A549 (cell line): Measurements from ENCODE around the gene HIVEP1. TPM values are rescaled to one million over a fixed set of nuclear protein-coding genes. Genes with fewer than 3 reads are reported as not detected.

Source experiments
- ATAC-seq, 2 experiments: fragments of 200-7000 bp in 1 of 2; fragments of >200 bp in 1 of 2; cut with Nextera tagmentation in 1 of 2; cut with Tn5 transposase in 1 of 2; 3 replicates each; pipeline versions ENCODE4 v1.8.0 to v1.9.1; 2018 to 2020; ENCODE audit warnings: mild to moderate bottlenecking in 1 of 2, moderate library complexity in 1 of 2
- CTCF ChIA-PET: fragments of 300-600 bp; sonication (Branson Sonifier 250); formaldehyde crosslinking; extraction: SDS; loops from one replicate; lab custom pipeline; 2021; ENCODE audit warnings: antibody characterized with exemption, inconsistent platforms; lab: Yijun Ruan, JAX
- POLR2A ChIA-PET: fragments of 350-600 bp; formaldehyde crosslinking; extraction: SDS; loops from one replicate; lab custom pipeline; 2021; ENCODE audit warnings: antibody characterized with exemption, inconsistent platforms; lab: Yijun Ruan, JAX
- DNase-seq, 2 experiments: peaks; one replicate each; pipeline versions ENCODE4 v3.0.0 to v3.0.0-alpha.2; 2011 to 2016; ENCODE audit warnings: low read depth in 1 of 2, low spot score in 1 of 2
- FAIRE-seq: peaks from 2 replicates; lab custom pipeline; 2011; peaks lifted over from hg19 to GRCh38; lab: Jason Lieb, UNC
- H3K27ac ChIP-seq, 2 experiments: fragments of >200 bp; sonication (Bioruptor Twin); formaldehyde crosslinking; 3 replicates each; pipeline ENCODE4 v1.5.1; 2016 to 2017
- H3K4me1 ChIP-seq: fragments of >200 bp; sonication (Bioruptor Twin); formaldehyde crosslinking; 3 replicates; pipeline ENCODE4 v1.6.1; 2016
- H3K4me2 ChIP-seq: fragments of >200 bp; sonication (Bioruptor Twin); formaldehyde crosslinking; 3 replicates; pipeline ENCODE4 v1.6.1; 2016
- H3K4me3 ChIP-seq: fragments of >200 bp; sonication (Bioruptor Twin); formaldehyde crosslinking; 3 replicates; pipeline ENCODE4 v1.5.1; 2016
- H3K9me3 ChIP-seq: fragments of >200 bp; sonication (Bioruptor Twin); formaldehyde crosslinking; 3 replicates; pipeline ENCODE4 v1.6.1; 2016
- EHMT2 ChIP-seq: fragments of 200-600 bp; sonication (generic); IDR thresholded peaks from 2 replicates; pipeline ENCODE4 v1.6.1; 2016; ENCODE audit warnings: antibody characterized with exemption, low read depth, mild to moderate bottlenecking, moderate library complexity
- HOXA7 ChIP-seq: fragments of 250-450 bp; sonication (Bioruptor Pico); IDR thresholded peaks from 2 replicates; pipeline ENCODE4 v1.5.0; 2020; ENCODE audit warnings: mild to moderate bottlenecking, moderate library complexity
- HOXB13 ChIP-seq: fragments of 250-450 bp; sonication (Bioruptor Pico); IDR thresholded peaks from 2 replicates; pipeline ENCODE4 v1.5.0; 2020; ENCODE audit warnings: low read depth, mild to moderate bottlenecking, moderate library complexity
- HOXB5 ChIP-seq: fragments of 250-450 bp; sonication (Bioruptor Pico); IDR thresholded peaks from 2 replicates; pipeline ENCODE4 v1.5.0; 2020; ENCODE audit warnings: mild to moderate bottlenecking, moderate library complexity
- MAFK ChIP-seq: fragments of 450-650 bp; IDR thresholded peaks from 2 replicates; pipeline ENCODE4 v1.6.1; 2014; ENCODE audit not compliant: partially characterized antibody
- NR3C1 ChIP-seq: fragments of >200 bp; sonication (Bioruptor Twin); formaldehyde crosslinking; IDR thresholded peaks from 3 replicates; pipeline ENCODE4 v1.6.1; 2017
- PHF8 ChIP-seq: fragments of 200-600 bp; sonication (generic); IDR thresholded peaks from 2 replicates; pipeline ENCODE4 v1.6.1; 2016; ENCODE audit warnings: low read depth, mild to moderate bottlenecking, antibody characterized with exemption, moderate library complexity, borderline replicate concordance
- RARB ChIP-seq: fragments of 250-450 bp; sonication (Bioruptor Pico); IDR thresholded peaks from 2 replicates; pipeline ENCODE4 v1.8.0; 2021; ENCODE audit warnings: mild to moderate bottlenecking, moderate library complexity
- RCOR1 ChIP-seq: fragments of 150-350 bp; IDR thresholded peaks from 2 replicates; pipeline ENCODE4 v1.6.1; 2014; ENCODE audit warnings: antibody characterized with exemption, low read length, low read depth
- RNF2 ChIP-seq: fragments of 200-600 bp; sonication (generic); IDR thresholded peaks from 2 replicates; pipeline ENCODE4 v1.6.1; 2016; ENCODE audit warnings: low read depth, mild to moderate bottlenecking, antibody characterized with exemption, moderate library complexity, borderline replicate concordance
- SREBF2 ChIP-seq: fragments of 450-650 bp; IDR thresholded peaks from 2 replicates; pipeline ENCODE4 v1.6.1; 2014; ENCODE audit warnings: mild to moderate bottlenecking, moderate library complexity
- TFCP2L1 ChIP-seq: fragments of 250-450 bp; sonication (Bioruptor Pico); IDR thresholded peaks from 2 replicates; pipeline ENCODE4 v1.5.0; 2021; ENCODE audit warnings: mild to moderate bottlenecking
- TP53 ChIP-seq: fragments of 250-450 bp; sonication (Bioruptor Pico); IDR thresholded peaks from 2 replicates; pipeline ENCODE4 v1.5.0; 2021; ENCODE audit warnings: mild to moderate bottlenecking, moderate library complexity
- ZFP36 ChIP-seq: fragments of 450-650 bp; IDR thresholded peaks from 2 replicates; pipeline ENCODE4 v1.6.1; 2014; ENCODE audit warnings: borderline replicate concordance; ENCODE audit not compliant: partially characterized antibody
- WGBS: methylation state at CpG from one replicate; pipeline ENCODE4 v1.1.6; 2017; ENCODE audit errors: missing lambda C conversion rate; 5-methylcytosine and 5-hydroxymethylcytosine counted together
- polyA plus RNA-seq, 4 experiments: library from polyadenylated mRNA; depleted of rRNA in 3 of 4; stranded (reverse); fragments of >200 nt; fragmentation: RNase III in 1 of 4; extraction: RNeasy Plus Mini Kit Qiagen cat#74134 plus additional on column Dnase treatment in 1 of 4; gene quantifications; 2 replicates in 3 of 4; 3 replicates in 1 of 4; pipeline ENCODE4 v1.2.3, GENCODE V29; 2011 to 2017
- TF ChIP-seq, protein P1 (sequence below): IDR thresholded peaks from 2 replicates; pipeline ENCODE4 v1.6.1; 2012
- TF ChIP-seq, protein P2 (sequence below): fragments of 200-600 bp; sonication (generic); IDR thresholded peaks from 2 replicates; pipeline ENCODE4 v1.6.1; 2016; ENCODE audit warnings: antibody characterized with exemption, mild to moderate bottlenecking, moderate library complexity
- TF ChIP-seq, protein P3 (sequence below): fragments of >200 bp; sonication (Bioruptor Twin); formaldehyde crosslinking; IDR thresholded peaks from 3 replicates; pipeline ENCODE4 v1.5.1; 2016

The HIVEP1 gene
- polyA plus RNA-seq, 2 of the 4 experiments (the other 2 are of a cell fraction) = 5.8 to 10.5 TPM

DNA sequence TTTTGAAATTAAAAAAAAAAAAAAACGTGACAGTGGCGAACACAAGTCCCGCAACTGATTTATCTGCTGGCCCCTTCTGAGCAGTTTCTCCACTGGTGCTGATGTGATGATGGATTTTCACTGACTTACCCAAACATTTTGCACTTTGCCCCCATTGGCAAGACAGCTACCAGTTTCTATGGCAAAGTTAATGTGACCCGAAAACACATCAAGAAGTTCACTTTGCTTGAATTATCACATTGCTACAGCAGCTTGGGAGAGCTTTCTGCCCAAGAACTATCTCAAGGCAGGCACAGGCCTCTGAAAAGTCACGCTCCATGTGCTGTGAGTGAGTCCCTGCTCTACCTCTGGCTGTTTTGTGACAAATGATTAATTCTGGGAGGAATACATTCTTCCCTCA is 150.1 kb downstream of the HIVEP1 start:
- TF ChIP-seq, protein P1, sequence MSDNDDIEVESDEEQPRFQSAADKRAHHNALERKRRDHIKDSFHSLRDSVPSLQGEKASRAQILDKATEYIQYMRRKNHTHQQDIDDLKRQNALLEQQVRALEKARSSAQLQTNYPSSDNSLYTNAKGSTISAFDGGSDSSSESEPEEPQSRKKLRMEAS = no peak
- WGBS = over 99% methylated on average over 5 of the region's 5 CpGs
- DNase-seq (no peak), FAIRE-seq (no peak), ATAC-seq (no peak)
- Histone ChIP-seq H3K9me3 (no peaks in the 10 kb centered on the region), H3K4me1 (peaks cover 8% of the 10 kb centered on the region; the same call in 1 of the 3 replicates), H3K4me2 (no peak overlapping the region), H3K4me3 (no peak overlapping the region), H3K27ac (no peak overlapping the region)
- POLR2A ChIA-PET = no interaction called here
- CTCF ChIA-PET = interaction anchor here (1.2 kb wide), 2 partner anchors 10 to 127 kb away, joined by 3 to 4 read pairs; no protein-coding TSS in a partner anchor

DNA sequence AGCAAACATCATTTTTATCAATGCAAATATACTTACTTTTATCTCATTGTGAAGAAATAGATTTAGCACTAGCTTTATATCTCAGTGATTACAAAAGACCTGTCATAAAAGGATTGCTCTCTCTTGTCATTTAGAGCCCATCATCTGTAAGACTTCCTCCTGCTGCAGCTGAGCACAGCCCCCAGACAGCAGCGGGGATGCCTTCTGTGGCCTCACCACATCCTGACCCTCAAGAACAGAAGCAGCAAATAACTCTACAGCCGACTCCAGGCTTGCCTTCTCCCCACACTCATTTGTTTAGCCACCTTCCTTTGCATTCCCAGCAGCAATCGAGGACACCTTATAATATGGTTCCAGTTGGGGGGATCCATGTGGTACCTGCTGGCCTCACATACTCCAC is 151.0 kb downstream of the HIVEP1 start:
- ChIA-PET POLR2A (no interaction called here), CTCF (interaction anchor here (0.6 to 1.2 kb wide), 3 partner anchors 11 to 126 kb away, joined by 3 to 4 read pairs (median 3); no protein-coding TSS in a partner anchor)
- no peak for FAIRE-seq
- Histone ChIP-seq H3K4me3 (no peak overlapping the region), H3K4me2 (no peak overlapping the region), H3K4me1 (peaks cover 8% of the 10 kb centered on the region; the same call in 1 of the 3 replicates)
- DNase-seq = no peak
- ATAC-seq = no peak
- TF ChIP-seq EHMT2 (no peak), RCOR1 (no peak), PHF8 (no peak), HOXA7 (CRISPR knock-in tag) (no peak)
- TF ChIP-seq, protein P2, sequence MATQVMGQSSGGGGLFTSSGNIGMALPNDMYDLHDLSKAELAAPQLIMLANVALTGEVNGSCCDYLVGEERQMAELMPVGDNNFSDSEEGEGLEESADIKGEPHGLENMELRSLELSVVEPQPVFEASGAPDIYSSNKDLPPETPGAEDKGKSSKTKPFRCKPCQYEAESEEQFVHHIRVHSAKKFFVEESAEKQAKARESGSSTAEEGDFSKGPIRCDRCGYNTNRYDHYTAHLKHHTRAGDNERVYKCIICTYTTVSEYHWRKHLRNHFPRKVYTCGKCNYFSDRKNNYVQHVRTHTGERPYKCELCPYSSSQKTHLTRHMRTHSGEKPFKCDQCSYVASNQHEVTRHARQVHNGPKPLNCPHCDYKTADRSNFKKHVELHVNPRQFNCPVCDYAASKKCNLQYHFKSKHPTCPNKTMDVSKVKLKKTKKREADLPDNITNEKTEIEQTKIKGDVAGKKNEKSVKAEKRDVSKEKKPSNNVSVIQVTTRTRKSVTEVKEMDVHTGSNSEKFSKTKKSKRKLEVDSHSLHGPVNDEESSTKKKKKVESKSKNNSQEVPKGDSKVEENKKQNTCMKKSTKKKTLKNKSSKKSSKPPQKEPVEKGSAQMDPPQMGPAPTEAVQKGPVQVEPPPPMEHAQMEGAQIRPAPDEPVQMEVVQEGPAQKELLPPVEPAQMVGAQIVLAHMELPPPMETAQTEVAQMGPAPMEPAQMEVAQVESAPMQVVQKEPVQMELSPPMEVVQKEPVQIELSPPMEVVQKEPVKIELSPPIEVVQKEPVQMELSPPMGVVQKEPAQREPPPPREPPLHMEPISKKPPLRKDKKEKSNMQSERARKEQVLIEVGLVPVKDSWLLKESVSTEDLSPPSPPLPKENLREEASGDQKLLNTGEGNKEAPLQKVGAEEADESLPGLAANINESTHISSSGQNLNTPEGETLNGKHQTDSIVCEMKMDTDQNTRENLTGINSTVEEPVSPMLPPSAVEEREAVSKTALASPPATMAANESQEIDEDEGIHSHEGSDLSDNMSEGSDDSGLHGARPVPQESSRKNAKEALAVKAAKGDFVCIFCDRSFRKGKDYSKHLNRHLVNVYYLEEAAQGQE = no peak
- TF ChIP-seq, all 56 proteins: peak for 0
- 90% methylated on average over 3 of the region's 3 CpGs for WGBS
- H3K9me3 ChIP-seq = no peaks in the 10 kb centered on the region
- no peak overlapping the region for H3K27ac ChIP-seq

DNA sequence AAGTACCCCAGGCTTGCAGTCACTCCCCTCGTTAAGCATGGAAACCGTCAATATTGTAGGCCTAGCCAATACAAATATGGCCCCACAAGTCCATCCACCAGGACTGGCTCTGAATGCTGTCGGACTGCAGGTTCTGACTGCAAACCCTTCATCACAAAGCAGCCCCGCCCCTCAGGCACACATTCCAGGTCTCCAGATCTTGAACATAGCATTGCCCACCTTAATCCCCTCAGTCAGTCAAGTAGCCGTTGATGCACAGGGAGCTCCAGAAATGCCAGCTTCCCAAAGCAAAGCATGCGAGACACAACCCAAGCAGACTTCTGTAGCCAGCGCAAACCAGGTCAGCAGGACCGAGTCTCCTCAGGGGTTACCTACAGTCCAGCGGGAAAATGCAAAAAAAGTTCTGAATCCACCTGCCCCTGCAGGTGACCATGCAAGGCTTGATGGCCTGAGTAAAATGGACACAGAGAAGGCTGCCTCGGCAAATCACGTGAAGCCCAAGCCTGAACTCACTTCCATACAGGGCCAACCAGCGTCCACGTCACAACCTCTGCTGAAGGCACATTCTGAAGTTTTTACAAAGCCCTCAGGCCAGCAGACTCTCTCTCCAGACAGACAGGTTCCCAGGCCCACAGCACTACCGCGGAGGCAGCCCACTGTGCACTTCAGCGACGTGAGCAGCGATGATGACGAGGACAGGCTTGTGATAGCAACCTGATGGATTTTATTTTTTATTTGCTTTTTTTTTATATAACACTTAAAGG is 151.8 kb downstream of the HIVEP1 start:
- ChIA-PET POLR2A (no interaction called here), CTCF (no interaction called here)
- Histone ChIP-seq H3K4me1 (peaks cover 8% of the 10 kb centered on the region; the same call in 1 of the 3 replicates), H3K4me3 (no peak overlapping the region), H3K27ac (no peak overlapping the region), H3K4me2 (no peak overlapping the region), H3K9me3 (no peaks in the 10 kb centered on the region)
- FAIRE-seq (no peak), ATAC-seq (no peak), DNase-seq (no peak)
- WGBS = 90% methylated on average over 14 of the region's 19 CpGs
- no peak for TF ChIP-seq ZFP36
- TF ChIP-seq RARB (CRISPR knock-in tag) = no peak
- no peak for TF ChIP-seq PHF8
- TF ChIP-seq SREBF2 = no peak
- TF ChIP-seq TFCP2L1 (CRISPR knock-in tag) = no peak
- TF ChIP-seq TP53 (CRISPR knock-in tag) = no peak
- no peak for TF ChIP-seq RNF2
- TF ChIP-seq, protein P3, sequence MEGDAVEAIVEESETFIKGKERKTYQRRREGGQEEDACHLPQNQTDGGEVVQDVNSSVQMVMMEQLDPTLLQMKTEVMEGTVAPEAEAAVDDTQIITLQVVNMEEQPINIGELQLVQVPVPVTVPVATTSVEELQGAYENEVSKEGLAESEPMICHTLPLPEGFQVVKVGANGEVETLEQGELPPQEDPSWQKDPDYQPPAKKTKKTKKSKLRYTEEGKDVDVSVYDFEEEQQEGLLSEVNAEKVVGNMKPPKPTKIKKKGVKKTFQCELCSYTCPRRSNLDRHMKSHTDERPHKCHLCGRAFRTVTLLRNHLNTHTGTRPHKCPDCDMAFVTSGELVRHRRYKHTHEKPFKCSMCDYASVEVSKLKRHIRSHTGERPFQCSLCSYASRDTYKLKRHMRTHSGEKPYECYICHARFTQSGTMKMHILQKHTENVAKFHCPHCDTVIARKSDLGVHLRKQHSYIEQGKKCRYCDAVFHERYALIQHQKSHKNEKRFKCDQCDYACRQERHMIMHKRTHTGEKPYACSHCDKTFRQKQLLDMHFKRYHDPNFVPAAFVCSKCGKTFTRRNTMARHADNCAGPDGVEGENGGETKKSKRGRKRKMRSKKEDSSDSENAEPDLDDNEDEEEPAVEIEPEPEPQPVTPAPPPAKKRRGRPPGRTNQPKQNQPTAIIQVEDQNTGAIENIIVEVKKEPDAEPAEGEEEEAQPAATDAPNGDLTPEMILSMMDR = no peak
- TF ChIP-seq MAFK = no peak
- TF ChIP-seq NR3C1 = no peak
- TF ChIP-seq HOXB13 (CRISPR knock-in tag) = no peak
- no peak for TF ChIP-seq HOXB5
